Body of pancreas (tissue), 4 donors: Measurements from ENCODE around the gene ZNF185. TPM values are rescaled to one million over a fixed set of nuclear protein-coding genes. Genes with fewer than 3 reads are reported as not detected.
A peak's percentile ranks its signal among the peaks of the same experiment; 100 is the strongest.

ENCODE experiments used
- ATAC-seq: fragments of 150-250 bp; one replicate; pipeline ENCODE4 v1.9.1; 2016
- DNase-seq, 4 donors: peaks; one replicate each; pipeline ENCODE4 v3.0.0-alpha.2; 2019
- H3K27ac ChIP-seq, 4 donors: fragments of 200-600 bp; sonication (generic); 1 replicate in 3 of 4; 2 replicates in 1 of 4; pipeline versions ENCODE4 v1.5.1 to v1.6.1; 2016 to 2019; ENCODE audit warnings: mild to moderate bottlenecking in 1 of 4, mixed read lengths in 1 of 4, moderate library complexity in 1 of 4
- H3K27me3 ChIP-seq, 2 donors: fragments of 200-600 bp; sonication (generic); one replicate each; pipeline ENCODE4 v1.6.0; 2016; ENCODE audit warnings: mild to moderate bottlenecking in 1 of 2
- H3K36me3 ChIP-seq, 2 donors: fragments of 200-600 bp; sonication (generic); replicated peaks in 1 of 2; 2 replicates each; pipeline ENCODE4 v1.5.1; 2016; ENCODE audit warnings: low read depth in 2 of 2; ENCODE audit not compliant: insufficient read depth in 1 of 2
- H3K4me1 ChIP-seq: fragments of 200-600 bp; sonication (generic); one replicate; pipeline ENCODE4 v1.6.0; 2016
- H3K4me3 ChIP-seq, 2 donors: fragments of 200-600 bp; sonication (generic); 1 replicate in 1 of 2; 2 replicates in 1 of 2; pipeline ENCODE4 v1.5.1; 2016 to 2019
- H3K9me3 ChIP-seq, 3 donors: fragments of 200-600 bp; sonication (generic); 1 replicate in 2 of 3; 2 replicates in 1 of 3; pipeline ENCODE4 v1.5.1; 2016
- POLR2A ChIP-seq, 3 donors: fragments of 450-650 bp; IDR thresholded peaks; one replicate each; pipeline ENCODE4 v1.6.1; 2016; ENCODE audit warnings: antibody characterized with exemption in 3 of 3, mild to moderate bottlenecking in 2 of 3
- WGBS, 2 donors: methylation state at CpG; one replicate each; pipeline ENCODE4 v1.1.5; 2017; 5-methylcytosine and 5-hydroxymethylcytosine counted together
- intact Hi-C: fragments of 100-400 bp; cut with DNase I; formaldehyde crosslinking; loops from one replicate; pipeline ENCODE4 v1.15.1; 2023
- total RNA-seq, 2 donors: library from RNA; depleted of rRNA; stranded (reverse); fragments of >200 nt; gene quantifications; one replicate each; pipeline ENCODE4 v1.1.0, GENCODE V29; 2016
- TF ChIP-seq, protein P1 (sequence below), 7 experiments: fragments of 450-650 bp in 4 of 7; fragments of 200-600 bp in 3 of 7; sonication (generic) in 3 of 7; IDR thresholded peaks; one replicate each; pipeline ENCODE4 v1.5.1; 2016 to 2019; ENCODE audit warnings: antibody characterized with exemption in 7 of 7

ZNF185 gene
- 1 to 10 TPM; 2.0 to 6.5 TPM for total RNA-seq

GRCh38 chrX:152897222-152898131, at the start of gene ZNF185:
Gene ZNF185 (plus strand): TSS chrX:152898067. CDS start chrX:152914490, 16,423 bp downstream.
- 14% methylated on average over 25 of the region's 64 CpGs; no CpG with 5 or more reads in 1 of the 2 donors for WGBS, 2 donors
- H3K36me3 ChIP-seq = no peaks in the 10 kb centered on the region
- DNase-seq (peak; percentile 51 to 73 (median 66)), ATAC-seq (peak; percentile 91)
- H3K9me3 ChIP-seq = no peaks in the 10 kb centered on the region
- TF ChIP-seq POLR2A (IDR thresholded peaks at IDR 0.05) = peak in 1 of 3 donors; percentile 13
- TF ChIP-seq, protein P1, sequence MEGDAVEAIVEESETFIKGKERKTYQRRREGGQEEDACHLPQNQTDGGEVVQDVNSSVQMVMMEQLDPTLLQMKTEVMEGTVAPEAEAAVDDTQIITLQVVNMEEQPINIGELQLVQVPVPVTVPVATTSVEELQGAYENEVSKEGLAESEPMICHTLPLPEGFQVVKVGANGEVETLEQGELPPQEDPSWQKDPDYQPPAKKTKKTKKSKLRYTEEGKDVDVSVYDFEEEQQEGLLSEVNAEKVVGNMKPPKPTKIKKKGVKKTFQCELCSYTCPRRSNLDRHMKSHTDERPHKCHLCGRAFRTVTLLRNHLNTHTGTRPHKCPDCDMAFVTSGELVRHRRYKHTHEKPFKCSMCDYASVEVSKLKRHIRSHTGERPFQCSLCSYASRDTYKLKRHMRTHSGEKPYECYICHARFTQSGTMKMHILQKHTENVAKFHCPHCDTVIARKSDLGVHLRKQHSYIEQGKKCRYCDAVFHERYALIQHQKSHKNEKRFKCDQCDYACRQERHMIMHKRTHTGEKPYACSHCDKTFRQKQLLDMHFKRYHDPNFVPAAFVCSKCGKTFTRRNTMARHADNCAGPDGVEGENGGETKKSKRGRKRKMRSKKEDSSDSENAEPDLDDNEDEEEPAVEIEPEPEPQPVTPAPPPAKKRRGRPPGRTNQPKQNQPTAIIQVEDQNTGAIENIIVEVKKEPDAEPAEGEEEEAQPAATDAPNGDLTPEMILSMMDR (IDR thresholded peaks at IDR 0.05) = no peak
- H3K27me3 ChIP-seq = no peaks in the 10 kb centered on the region
- intact Hi-C loops = no loop called here
- H3K27ac ChIP-seq = peak within 1 kb of the TSS in 1 of 4 donors; percentile 25
- H3K4me1 ChIP-seq = peaks cover 4% of the 10 kb centered on the region
- H3K4me3 ChIP-seq = no peak within 1 kb of the TSS

DNA sequence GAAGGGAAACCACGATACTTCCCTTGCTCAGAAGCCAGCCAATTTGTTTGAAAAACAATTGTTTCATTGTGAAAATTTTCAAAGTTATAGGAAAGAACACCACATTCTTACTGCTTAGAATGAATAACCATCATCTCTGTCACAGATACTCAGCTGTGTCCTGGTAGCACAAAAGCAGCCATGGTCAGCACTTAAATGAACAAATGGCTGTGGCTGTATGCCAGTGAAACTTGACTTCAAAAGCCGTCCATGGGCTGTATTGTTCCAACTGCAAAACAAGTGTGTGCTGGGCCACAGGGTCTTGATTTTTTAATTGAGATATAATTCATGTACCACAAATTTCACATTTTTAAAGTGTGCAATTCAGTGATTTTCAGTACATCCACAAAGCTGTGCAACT, 47.4 kb upstream of the ZNF185 start:
- ATAC-seq (no peak), DNase-seq (no peak)
- Histone ChIP-seq H3K27ac (no peak overlapping the region), H3K4me1 (no peaks in the 10 kb centered on the region), H3K27me3 (no peaks in the 10 kb centered on the region), H3K36me3 (no peaks in the 10 kb centered on the region), H3K4me3 (no peak overlapping the region), H3K9me3 (no peaks in the 10 kb centered on the region)
- no peak for TF ChIP-seq POLR2A (IDR thresholded peaks at IDR 0.05)
- intact Hi-C loops = no loop called here
- WGBS, 2 donors = 81 to 83% methylated on average over 2 of the region's 2 CpGs

DNA sequence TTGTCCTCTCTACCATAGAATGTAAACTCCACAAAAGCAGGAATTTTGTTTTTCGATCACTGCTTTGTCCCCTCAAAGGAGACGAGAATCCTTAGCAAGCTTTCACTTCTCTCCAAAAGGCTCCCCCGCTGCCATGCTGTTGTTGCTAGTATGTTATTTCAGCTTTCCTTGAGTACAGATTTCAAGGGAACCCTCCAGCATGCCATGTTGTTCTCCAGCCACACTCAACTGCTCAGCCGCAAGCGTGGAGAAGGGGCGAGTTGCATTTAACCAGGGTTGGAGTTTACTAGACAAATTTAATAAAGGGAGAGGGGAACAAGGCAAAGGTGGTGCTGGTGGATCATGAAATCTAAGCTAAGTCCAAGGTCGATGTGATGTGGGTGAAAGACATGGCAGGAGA, 43.9 kb upstream of the ZNF185 start:
- WGBS, 2 donors = 90 to 92% methylated on average over 7 of the region's 7 CpGs
- Histone ChIP-seq H3K4me3 (no peak overlapping the region), H3K27ac (no peak overlapping the region), H3K27me3 (no peaks in the 10 kb centered on the region), H3K4me1 (no peaks in the 10 kb centered on the region), H3K9me3 (no peaks in the 10 kb centered on the region), H3K36me3 (no peaks in the 10 kb centered on the region)
- intact Hi-C loops = no loop called here
- ATAC-seq = no peak
- DNase-seq = no peak
- no peak for TF ChIP-seq POLR2A (IDR thresholded peaks at IDR 0.05)
- TF ChIP-seq, protein P1 (IDR thresholded peaks at IDR 0.05) = no peak

DNA sequence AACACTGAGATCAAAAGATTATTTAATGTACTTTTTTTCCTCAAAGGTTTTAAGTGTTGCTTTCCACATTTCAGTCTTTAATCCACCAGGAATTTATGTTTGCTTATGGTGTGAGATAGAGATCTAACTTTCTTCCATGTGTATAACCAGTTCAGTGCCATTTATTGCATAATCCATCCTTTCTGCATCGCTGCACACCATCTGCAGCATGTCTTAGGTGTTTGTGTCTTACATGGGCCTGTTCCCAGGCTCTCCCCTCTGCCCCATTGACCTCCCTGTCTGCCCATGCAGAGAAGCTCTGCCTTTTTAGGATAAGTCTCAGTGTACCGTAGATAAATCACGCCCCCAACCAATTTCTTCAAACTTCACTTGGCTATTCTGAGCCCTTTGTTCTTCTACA, 36.8 kb upstream of the ZNF185 start:
- no peaks in the 10 kb centered on the region for H3K9me3 ChIP-seq
- intact Hi-C loops = no loop called here
- 70 to 96% methylated on average over 3 of the region's 3 CpGs for WGBS, 2 donors
- H3K4me3 ChIP-seq = no peak overlapping the region
- no peak for DNase-seq
- TF ChIP-seq POLR2A (IDR thresholded peaks at IDR 0.05) = no peak
- TF ChIP-seq, protein P1 (IDR thresholded peaks at IDR 0.05) = no peak
- H3K27ac ChIP-seq = no peak overlapping the region
- no peaks in the 10 kb centered on the region for H3K36me3 ChIP-seq
- H3K27me3 ChIP-seq = no peaks in the 10 kb centered on the region
- H3K4me1 ChIP-seq = no peaks in the 10 kb centered on the region
- ATAC-seq = no peak

DNA sequence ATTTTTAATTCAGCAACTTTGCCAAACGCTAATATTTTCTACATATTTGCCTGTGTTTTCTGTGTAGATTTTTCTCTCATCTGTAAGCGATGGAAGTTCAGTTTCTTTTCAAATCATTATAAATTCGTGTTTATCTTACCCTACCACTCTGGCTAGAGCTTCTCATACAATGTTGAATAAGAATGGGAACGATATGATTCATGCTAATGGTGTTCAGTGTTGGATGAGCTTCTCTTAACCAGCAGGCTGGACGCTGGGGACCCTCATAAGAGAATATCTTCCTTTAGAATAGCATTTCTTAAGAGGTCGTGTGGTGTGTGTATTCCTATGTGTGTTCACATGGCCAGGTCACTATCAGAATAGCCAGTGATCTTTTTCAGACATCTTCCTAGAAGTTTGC, 36.0 kb upstream of the ZNF185 start:
- DNase-seq (no peak), ATAC-seq (no peak)
- H3K9me3 ChIP-seq = no peaks in the 10 kb centered on the region
- H3K27me3 ChIP-seq = no peaks in the 10 kb centered on the region
- no peak overlapping the region for H3K27ac ChIP-seq
- TF ChIP-seq, protein P1 (IDR thresholded peaks at IDR 0.05) = no peak
- no peaks in the 10 kb centered on the region for H3K36me3 ChIP-seq
- H3K4me3 ChIP-seq = no peak overlapping the region
- 87% methylated on average over 6 of the region's 6 CpGs for WGBS, 2 donors
- H3K4me1 ChIP-seq = no peaks in the 10 kb centered on the region
- intact Hi-C loops = no loop called here
